A204.1 (cell line): ENCODE results near the gene SLCO4A1.
"Not testable (repeated sequence)": the region's sequence is repeated elsewhere in the genome, so short reads cannot be mapped to it uniquely, and the experiment has no call there.

Source experiments
- FAIRE-seq: peaks from 2 replicates; lab custom pipeline; 2012; peaks lifted over from hg19 to GRCh38; lab: Jason Lieb, UNC

SLCO4A1 gene

DNA sequence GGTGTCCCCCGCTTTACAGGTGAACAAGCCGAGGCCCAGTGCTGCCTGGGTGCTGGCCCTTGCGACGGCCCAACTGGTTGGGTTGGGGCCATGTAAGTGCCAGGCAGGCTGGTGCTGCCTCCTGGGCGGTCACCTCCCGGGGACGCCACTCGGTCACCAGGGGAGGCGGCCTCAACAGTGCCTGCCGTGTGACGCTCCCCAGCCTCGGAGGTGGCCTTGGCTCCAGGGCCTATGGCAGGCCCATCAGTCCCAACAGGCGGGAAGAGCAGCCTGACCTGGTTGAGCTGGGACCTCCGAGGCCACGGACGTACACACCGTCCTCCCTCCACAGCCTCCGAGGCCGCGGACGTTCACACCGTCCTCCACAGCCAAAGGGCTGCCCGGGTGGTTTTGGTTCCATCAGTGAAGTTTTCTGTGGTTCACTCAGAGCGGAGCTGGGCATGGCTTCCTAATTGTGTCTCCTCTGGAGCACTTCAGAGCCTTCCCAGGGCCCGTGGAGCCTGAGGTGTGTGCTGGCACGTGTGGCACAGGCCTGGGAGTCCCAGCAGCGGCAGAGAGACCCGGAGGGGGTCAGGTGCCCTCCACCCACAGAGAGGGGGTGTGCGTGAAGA lies 19.3 kb upstream of the SLCO4A1 start:
- no peak for FAIRE-seq

DNA sequence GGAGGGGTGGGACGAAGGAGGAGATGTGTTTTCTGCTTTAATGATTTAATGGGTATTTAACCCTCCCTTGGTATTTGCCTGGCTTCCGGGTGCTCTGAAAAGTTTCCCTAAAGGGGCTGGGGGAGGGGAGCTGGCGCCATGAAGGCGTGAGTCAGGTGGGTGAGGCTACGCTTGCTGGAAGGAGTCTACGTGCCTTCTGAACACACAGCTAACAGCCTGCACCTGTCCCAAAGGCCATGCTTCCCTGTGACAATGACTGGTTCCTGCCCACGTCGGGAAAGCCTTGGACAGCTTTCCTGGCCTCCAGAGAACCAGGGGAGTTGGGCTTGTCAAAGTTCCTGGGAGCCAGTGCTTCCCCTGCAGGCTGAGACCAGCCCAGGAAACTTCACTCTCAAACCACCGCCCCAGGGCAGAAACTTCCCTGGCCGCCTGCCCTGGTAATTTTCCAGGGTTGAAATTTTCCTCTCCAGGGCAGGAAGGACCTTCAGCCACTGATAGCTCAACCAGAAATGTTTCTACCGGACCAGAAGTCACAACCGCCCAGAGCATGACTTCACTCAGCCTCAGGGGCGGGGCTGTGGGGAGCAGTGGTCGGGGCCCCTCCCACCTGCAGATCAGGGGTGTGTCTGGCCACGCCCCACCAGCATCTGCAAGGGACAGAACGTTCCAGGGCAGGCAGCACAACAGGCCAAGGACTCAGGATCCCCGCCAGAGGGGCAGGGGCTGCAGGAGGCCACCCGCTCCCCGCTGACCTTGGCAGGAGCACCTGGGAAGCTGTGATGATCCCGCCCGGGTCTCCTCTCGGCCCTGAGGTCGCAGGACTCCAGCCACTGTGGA lies 18.6 kb upstream of the SLCO4A1 start:
- FAIRE-seq, result no peak

DNA sequence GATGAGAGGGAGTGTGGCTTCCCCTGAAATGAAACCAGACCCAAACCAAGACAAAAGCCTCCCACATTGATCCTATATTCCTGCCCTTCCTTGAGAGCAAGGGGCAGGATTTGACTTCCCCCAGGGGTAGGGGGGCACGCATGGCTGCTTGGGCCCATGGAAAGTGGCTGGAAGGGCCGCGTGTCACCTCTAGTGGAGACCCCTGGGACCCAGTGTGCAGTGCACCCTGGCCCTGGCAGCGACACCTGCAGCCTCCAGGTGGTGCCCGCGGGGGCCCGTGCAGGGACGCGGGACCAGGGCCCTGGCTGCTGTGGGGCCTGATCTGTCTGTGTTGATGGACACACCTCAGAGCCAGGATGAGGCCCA lies 18.0 kb upstream of the SLCO4A1 start:
- FAIRE-seq, result no peak

DNA sequence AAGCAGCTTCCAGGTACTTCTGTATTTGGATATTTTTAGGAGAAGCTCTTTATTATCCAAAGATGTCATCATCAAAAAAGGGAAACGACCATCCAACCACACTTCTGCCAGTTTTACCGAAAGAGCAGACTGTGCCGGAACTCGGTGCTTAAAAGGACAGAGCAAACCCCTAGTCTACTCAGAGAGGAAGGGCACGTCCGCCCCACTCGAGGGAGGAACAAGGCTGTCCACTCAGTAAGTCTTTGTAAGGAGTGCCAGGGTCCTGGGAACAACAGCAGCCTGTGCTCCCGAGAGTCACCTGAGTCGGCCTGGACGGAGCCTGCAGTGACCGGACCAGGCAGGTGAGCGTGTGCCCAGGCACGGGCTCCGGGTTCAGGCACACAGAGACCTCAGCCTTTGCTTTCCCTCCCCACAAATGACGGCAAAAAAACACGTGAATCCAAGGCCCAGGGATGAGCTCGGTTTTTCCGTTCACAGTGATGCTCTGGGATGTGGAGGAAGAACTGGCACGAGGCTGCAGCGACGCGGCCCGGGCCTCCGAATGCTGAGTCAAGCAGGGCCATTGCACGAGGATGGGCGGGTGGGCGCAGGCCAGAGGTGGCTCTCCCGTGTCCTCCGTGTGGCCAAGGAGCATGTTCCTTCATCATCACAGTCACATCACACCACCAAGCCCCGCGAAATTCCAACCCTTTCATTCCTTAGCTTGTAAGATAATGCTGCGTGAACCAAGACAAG lies 17.4 kb upstream of the SLCO4A1 start:
- no peak for FAIRE-seq

DNA sequence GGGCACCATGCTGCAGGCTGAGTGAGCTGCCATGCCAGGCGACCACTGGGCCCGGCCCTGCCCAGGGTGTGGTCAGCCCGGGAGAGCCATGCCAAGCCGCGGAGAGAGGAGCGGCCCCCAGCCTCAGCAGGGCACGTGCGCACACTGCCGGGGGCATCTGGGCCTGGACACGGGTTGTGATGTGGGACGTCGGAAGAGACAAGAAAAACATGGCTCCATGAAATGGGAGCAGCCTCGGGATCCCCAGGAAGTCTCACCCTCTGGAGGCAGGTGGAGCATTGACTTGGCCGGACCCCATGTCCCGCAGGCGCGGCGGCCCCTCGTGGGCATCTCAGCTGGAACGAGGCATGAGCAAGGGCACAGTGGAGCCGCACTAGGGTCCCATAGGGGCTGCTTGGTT lies 16.8 kb upstream of the SLCO4A1 start:
- FAIRE-seq, result no peak

DNA sequence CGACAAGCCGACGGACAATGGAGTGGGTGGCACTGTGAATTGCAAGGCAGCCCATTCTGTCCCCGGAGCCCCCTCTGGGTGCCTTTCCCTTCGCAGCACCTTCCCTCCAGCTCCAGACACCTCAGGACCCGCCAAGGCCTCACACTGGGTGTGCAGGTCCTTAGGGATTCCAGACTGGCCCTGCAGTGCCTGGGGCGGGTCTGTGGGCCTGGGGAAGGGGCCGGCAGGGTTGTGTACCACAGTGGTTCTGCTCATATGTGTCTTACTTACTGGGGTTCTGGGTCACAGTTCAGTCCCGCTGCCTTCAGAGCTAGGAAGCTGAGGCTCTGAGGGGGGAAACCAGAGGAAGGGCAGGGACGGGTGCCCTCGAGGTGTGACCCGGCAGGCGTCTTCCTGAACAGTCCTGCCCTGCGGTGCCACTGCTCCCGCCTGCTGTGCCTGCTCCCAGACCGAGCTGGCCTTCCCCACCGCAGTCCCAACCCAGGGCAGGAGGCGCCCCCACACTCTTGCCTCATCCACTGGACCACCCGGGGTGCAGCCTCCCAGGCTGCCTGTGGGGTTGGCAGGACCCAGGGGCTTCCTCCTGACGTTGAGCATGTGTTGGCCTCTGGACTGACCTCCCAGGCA lies 16.3 kb upstream of the SLCO4A1 start:
- no peak for FAIRE-seq

DNA sequence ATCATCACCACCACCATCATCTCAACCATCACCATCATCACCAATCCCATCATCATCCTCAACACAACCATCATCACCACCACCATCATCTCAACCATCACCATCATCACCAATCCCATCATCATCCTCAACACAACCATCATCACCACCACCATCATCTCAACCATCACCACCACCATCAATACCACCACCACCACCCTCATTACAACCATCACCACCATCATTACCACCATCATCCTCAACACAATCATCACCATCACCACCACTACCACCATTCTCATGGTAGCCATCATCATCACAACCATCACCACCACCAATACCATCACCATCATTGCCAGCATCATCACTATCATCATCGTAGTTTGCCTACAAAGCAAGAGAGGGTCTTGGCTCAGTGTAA lies 14.9 kb upstream of the SLCO4A1 start:
- not testable (repeated sequence) for FAIRE-seq

DNA sequence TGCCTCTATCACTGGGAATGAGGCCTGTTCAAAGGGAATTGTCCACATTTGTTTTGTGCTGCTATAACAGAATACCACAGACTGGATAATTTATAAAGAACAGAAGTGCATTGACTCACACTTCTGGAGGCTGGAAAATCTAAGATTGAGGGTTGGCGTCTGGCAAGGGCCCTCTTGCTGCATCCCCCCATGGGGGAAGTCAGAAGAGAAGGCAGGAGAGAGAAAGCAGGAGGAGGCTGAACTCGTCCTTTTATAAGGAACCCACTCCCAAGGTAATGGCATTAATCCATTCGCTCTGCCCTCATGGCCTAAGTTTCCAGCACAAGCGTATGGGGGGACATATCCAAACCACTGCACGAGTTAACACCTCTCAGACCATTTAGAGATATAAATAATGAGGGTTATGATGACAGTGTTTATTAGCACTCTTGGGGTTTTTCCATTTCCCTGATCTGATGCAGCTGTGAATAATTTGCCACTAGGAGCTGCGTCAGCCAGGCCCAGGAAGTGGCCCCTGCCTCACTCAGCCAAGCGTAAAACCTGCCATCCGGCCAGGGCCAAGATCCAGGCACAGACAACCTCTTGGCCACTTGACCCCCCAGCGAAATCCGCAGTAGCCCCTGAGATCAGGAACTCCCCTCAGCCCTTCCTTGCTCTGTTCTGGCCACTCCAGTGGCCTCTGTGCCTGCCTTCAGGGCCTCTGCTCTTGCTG lies 14.2 kb upstream of the SLCO4A1 start:
- no peak for FAIRE-seq

DNA sequence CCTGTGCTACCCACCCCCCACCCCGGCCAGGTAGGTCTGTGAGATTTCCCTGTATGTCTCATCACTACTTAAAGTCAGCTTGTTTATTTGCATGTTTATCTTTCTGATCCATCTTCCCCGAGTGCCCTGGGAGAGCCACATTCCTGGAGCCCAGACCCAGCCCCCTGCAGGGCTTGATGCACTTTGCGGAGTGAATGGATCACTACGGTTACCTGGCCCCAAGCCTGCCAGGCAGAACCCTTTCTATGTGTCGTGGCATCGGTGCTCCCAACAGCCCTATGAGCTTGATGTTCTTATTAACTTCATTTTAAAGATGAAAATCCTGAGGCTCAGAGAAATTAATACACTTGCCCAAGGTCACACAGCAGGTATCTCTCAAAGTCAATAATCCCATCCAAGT lies 13.6 kb upstream of the SLCO4A1 start:
- no peak for FAIRE-seq

DNA sequence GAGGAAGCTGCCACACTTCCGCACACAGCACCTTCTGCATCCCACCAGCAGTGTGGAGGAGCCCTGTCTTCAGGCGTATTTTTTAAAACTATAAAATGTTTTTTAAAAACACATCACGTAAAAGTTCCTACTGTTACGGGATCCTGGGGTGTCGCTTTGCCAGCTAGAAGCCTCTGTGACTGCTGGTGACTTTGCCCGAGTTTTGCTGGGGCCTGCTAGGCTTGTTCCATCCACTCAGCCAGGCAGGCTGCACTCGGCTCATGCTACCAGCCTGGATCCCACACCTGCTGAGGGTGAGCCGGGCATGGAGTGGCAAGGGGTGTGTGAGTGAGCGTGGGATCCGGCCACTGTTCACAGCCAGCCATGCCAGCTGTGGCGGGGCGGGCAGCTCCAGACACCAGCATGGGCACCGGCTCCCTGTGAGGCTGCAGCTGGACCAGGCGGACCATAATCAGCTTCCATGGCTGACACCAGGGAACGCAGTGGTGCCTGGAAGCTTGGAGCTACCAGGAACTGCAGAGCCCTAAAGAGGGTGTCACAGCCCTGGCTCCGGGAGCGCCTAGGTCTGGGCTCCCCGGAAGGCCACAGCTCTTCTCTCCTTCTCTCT lies 12.3 kb upstream of the SLCO4A1 start:
- FAIRE-seq, result no peak

DNA sequence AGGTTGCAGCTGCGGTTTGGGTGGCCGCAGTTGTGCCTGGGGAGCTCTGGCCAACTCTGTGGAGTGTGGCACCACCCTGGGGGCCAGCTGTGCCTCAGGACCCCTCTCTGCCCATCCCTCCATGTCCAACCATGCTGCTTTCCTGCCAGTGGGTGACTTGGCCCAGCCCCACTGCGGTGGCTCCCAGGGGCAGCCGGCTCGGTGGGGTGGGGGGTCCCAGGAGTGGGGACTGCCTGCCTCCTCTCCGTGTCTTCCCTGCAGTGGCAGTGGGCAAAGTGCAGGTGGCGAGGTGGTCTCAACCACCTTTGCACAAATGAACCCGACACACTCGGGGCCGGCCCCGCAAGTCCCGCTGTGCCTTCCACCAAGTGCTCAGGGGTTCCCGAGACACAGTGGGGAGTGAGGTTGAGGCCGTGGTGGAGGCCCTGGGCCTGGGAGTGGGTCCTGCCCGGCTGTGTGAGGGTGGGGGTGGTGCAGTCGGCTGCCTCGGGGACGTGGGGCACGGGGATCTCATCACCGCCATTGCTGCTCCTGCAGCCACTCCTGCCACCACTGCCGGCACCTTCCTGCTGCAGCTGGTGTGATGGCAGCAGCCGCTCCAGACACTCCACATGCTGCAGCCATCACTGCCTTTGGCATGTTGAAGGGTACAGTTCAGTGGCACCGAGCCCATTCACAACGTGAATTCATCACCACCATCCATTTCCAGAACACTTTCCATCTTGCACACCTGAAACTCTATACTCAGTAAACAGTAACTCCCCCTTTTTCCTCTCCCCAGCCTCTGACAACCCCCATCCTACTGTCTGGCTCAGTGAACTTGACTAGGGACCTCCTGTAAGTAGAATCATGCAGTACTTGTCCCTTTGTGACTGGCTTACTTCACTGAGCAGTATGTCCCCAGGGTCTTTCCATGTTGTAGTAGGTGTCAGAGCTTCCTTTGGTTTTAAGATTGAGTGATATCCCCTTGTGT lies 10.7 kb upstream of the SLCO4A1 start:
- FAIRE-seq, result no peak

DNA sequence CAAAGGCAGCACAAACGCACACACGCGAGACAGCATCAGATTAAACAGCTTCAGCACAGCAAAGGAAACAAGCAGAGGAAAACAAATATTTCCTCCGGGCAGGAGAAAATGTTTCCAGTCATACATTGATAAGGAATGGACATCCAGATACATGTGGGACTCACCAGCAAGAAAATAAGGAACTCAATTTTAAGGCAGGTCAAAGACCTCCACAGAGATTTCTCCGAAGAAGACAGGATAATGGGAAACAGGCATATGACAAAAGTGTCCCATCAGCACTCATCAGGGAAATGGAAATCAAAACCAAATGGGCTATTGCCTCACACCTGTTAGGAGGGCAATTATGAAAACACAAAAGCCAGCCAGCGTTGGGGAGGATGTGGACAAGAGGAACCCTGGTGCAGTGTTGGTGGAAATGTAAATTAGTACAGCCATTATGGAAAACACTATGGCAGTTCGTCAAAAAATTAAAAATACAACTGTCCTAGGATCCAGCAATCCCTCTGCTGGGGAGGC lies 9.7 kb upstream of the SLCO4A1 start:
- FAIRE-seq, result no peak

DNA sequence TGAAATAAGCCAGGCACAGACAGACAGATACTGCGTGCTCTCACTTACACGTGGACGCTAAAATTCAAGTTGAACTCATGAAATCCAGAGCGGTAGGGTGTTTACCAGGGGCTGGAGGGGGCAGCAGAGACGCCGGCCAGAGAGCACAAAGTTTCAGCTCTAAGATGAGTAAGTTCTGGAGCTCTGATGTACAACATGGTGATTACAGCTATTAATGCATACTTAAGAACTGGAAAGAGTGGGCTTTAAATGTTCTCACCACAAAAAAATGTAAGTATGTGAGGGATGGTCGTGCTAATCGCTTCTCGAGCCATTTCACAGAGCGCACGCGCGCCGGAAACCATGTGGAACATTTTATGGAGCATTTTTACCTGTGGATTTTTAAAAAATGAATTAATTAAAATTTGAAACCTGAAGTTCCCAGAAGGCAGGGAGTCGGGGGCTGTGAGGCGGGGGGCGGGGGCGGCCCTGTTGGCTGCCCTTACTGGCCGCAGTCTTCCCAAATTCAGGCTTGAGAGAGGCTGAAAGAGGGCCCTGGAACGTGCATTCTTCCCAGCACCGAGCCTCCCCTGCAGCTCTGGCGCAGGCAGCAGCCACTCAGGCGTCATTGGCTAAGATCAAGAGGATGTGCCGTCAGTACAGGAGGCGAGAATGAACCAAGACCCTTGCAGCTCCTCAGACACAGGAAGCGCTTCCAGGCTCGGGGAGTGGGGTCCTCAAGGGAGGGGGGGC lies 8.5 kb upstream of the SLCO4A1 start:
- no peak for FAIRE-seq

DNA sequence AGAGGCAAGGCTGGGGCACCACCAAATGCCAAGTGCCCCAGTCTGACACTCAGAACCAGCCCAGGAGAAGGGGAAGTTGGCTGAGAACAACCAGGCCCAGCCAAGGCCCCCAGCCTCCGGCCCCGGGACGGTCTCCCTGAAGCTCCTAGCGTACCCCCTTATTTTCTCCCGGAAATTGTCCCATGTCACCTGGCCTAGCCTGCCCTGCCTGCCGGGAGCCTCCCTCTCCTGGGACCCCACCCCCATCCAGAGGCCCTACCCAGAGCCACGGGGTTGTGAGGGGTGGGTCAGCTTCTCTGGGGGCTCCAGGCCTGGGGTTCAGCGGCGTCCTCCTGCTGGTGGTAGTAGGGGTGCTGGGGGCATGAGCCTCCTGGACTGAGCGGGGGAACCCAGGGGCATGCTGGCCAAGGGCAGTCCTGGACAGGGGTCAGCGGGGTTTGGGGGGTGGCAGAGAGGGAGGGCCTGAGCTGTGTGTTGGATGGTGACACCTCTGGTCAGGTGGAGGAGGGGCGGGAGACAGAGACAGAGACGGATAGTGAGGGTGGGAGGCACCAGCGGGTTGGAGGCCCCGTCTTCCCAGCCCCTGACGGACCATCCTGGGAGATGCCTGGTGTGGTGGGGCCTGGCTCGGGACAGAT lies 7.9 kb upstream of the SLCO4A1 start:
- no peak for FAIRE-seq

DNA sequence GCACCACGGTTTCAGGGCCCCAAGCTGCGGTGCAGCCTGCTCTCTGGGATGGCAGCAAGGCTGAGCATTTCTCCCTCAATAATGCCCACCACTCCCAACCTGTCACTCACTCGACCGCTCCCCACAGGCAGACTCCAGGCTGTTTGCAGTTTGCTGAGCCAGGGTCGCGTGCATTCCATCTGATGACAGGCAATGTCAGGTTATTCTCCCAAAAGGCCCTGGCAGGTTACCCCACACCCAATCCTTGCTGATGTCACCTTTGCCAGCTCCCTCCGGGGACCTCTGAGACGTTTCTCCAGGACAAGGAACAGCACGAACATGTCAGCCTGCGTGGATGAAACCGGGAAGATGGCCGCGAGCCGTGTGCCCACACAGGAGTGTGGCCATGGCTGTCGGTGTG lies 7.1 kb upstream of the SLCO4A1 start:
- no peak for FAIRE-seq

DNA sequence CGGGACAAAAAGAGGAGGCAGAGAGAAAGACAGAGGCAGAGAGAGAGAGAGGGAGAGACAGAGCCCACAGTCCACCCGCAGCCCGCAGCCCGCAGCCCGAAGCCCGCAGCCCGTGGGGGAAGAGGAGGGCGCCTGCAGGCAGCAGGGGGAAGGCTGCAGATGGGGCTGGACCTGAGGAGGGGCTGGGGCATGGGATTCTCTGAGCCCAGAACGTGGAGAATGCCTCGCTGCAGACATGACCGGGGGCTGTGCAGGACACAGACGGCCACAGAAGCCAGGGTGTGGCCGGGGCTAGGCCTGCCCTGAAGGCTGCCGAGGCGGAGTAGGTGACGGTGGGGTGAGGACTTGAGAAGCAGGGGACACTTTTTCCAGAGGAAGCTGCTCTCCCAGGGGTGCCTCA lies 6.5 kb upstream of the SLCO4A1 start:
- FAIRE-seq, result no peak

DNA sequence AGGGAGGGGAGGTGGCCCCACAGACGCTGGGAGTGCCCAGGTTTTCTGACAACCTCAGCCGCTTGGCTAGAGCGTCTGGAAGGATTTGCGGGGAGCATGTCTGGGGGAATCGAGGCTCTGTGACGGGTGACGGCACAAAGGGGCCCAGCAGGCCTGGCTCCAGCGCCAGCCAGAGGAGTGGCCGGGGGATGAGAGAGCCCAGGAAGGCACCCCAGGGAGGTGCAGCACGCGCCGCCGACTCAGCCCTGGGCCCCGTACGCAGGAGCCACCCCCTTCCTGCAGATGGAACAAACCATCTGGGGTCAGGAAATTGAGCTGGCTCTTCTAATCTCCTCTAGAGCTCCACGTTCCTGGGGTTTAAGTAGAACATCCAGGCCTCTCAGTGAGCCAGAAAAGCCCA lies 5.9 kb upstream of the SLCO4A1 start:
- FAIRE-seq, result no peak

DNA sequence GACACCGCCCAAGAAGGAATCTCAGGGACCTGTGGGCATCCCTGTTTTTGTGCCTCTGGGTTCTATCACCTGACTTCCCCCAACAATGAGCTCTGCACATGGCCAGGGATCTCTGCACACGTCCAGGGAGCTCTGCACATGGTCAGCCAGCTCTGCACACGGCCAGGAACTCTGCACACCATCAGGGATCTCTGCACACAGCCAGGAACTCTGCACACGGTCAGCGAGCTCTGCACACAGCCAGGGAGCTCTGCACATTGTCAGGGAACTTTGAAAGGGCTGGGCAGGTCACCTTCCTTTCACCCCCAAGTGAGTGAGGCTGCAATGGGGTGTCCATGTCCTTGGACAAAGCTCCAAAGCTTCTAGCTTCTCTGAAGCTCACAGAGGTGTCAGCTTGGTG lies 5.2 kb upstream of the SLCO4A1 start:
- no peak for FAIRE-seq

DNA sequence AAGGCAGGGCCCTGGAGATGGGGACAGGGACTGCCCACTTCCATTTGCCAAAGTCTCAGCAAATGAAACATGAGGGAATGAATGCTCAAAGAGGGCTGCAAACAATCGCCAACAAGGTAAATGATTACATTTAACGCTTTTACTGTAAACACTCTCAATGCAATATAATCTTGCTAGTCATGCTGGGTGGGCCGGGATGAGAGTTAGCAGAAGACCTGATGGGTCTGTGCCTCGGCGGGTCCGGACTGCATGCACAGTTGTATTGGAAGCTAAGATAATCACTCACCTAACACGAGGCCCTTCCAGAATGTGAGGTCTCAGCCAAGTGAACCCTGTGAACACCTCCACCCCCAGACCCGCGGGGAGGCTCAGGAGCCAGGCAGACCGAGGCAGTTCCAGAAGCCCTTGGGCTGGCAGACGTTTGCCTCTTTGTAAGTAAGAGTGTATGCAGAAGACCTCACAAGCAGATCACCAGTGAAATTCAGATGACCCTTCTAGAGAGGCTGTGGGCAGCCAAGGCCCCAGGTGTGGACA lies 4.7 kb upstream of the SLCO4A1 start:
- no peak for FAIRE-seq
